Stimulated activated CD8-positive, alpha-beta memory T cell treated with anti-CD3 and anti-CD28 coated beads, Interleukin-15, amount 100 ng/mL, for 48 hours (primary cell): Measurements from ENCODE around the gene ZNF837.

Source experiments
- DNase-seq, 2 donors: peaks; one replicate each; pipeline ENCODE4 v3.0.0-alpha.2; 2020; ENCODE audit warnings: low read depth in 2 of 2

ZNF837 gene

GRCh38 chr19:58372311-58373133 is 8.3 kb downstream of the ZNF837 start:
- no peak for DNase-seq

DNA sequence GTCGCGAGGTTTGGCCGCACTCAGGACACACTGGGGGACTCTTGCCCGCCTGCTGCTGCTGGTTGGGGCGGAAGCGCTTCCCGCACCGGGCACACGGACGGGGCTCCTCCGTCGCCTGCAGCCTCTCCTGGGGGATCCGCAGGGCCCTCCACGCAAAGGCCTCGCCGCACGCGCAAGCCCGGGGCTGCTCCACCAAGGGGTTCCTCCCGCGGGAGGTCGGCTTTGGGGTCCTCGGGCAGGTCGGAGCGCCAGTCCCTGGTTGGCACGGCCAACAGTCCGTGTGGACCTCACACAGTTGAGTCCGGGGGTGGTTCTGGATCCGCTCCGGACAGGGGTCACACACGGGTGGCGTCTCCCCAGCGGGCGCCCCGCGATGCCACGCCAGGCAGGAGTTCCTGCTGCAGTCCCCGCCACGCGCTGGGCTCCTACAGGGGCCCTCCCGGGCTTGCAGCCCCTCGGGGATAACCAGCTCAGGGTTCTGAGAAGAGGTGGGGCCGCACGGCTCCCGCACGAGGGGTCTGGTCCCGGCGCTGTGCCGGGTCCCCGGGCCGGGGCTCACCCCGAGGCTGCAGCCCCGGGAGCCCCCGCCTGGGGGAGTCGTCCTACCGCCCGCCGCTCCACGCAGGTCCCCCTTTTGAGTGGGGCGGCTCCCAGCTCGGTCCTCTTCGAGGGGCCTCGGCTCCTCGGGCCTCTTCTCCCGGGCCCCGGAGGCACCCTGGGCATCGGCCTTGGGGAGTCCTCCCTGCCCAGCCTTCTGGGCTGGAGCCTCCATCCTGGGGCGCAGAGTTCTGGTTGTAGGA is 12.1 kb downstream of the ZNF837 start:
- DNase-seq = no peak

GRCh38 chr19:58367698-58368454 is 13.0 kb downstream of the ZNF837 start:
- DNase-seq = no peak

- DNase-seq = no peak
These were observed 14.0 kb downstream of the ZNF837 start for GRCh38 chr19:58366585-58367430.

GRCh38 chr19:58364146-58364545 is 16.7 kb downstream of the ZNF837 start:
- no peak for DNase-seq

DNA sequence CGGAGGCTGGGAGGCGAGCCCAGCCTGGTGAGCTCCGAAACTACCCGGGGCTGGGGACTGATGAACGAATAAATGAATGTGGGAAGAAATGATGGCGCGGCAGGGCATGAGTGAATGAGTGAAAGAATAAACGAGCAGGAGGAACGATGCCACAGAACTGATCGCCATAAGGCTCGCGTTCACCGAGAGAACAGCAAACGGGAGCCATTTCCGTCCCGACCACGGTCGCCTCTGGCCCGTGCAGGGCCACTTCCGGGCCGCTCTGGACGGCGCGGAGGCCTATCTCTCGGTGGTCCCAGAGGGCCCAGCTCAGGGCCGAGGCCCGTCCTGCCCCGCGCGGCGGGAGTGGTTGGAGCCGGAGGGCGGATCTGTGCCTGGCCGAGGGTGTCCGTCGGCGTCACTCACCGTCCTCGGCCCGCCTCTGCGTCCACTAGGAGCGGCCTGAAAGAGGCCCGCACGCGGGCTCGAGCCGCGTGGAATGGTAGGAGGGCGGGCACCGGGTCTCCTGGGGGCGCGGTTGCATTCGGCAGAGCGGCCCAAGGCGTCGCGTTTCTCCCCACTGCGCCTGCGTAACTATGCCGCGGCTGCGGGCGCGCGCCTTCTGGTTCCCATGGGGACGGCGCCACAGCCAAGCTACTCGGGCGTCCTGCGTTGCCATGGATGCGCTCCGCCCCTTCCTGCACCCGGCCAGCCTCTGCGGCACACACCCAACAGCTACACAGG is 18.4 kb downstream of the ZNF837 start, which contains the start of gene ZNF497:
ZNF497 (minus strand) TSS at position 480 of the 723 bp plus-strand sequence. CDS start 5,116 bp downstream, outside the sequence.
- peak; percentile 97 for DNase-seq

DNA sequence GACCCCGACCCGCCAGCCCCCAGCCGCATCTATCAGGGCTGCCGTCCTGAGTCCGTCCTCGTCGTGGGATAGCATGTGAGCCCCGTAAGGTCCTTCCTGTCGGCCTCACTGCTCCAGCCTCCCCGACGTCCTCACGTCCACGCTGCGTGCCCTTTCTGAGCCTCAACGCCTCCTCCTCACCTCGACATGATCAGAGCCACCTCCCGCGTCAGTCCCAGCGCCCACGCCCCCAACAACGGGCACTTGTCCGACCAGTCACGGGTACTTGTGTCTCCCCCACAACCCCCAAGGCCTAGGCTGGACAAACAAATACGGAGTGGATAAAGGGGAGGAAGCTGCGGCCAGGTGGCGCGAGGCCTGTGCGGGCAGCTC is 18.9 kb downstream of the ZNF837 start:
- peak in 1 of 2 donors; percentile 49 for DNase-seq

- DNase-seq = no peak
These were observed 23.2 kb downstream of the ZNF837 start for GRCh38 chr19:58357481-58358145.

DNA sequence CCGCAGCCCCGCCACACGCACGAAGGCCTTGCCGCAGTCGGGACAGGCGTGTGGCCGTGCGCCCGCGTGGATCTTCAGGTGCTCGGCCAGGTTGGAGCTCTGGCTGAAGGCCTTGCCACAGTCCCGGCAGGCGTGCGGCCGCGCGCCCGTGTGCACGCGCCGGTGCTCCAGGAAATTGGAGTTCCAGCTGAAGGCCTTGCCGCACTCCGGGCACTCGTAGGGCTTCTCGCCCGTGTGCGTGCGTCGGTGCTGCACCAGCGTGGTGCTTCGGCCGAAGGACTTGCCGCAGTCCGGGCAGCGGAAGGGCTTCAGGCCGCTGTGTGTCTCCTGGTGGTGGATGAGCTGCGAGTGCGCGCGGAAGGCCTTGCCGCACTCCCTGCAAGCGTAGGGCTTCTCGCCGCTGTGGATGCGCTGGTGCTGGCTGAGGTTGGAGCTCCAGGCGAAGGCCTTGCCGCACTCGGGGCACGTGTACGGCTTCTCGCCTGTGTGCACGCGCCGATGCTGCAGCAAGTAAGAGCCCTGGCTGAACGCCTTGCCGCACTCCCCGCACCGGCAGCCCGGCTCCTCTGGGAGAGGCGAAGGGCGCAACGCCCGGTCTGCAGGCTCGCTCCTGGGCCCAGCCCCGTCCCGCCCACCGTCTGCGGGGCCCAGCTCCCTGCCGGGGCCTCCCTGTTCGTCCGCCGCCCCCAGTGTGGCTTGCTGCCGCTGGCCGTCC is 23.9 kb downstream of the ZNF837 start:
- DNase-seq = no peak

GRCh38 chr19:58355908-58356765 is 24.7 kb downstream of the ZNF837 start:
- peak; percentile 16 to 17 for DNase-seq

GRCh38 chr19:58355215-58355796 is 25.5 kb downstream of the ZNF837 start:
- DNase-seq = no peak

GRCh38 chr19:58354478-58355030 is 26.3 kb downstream of the ZNF837 start:
- DNase-seq = no peak

GRCh38 chr19:58353717-58354477 is 26.9 kb downstream of the ZNF837 start:
- no peak for DNase-seq

- DNase-seq = no peak
These were observed 27.8 kb downstream of the ZNF837 start, which contains the start of gene A1BG for GRCh38 chr19:58352760-58353671. Gene A1BG (minus strand): TSS chr19:58353492. CDS start chr19:58353437, 55 bp downstream.

DNA sequence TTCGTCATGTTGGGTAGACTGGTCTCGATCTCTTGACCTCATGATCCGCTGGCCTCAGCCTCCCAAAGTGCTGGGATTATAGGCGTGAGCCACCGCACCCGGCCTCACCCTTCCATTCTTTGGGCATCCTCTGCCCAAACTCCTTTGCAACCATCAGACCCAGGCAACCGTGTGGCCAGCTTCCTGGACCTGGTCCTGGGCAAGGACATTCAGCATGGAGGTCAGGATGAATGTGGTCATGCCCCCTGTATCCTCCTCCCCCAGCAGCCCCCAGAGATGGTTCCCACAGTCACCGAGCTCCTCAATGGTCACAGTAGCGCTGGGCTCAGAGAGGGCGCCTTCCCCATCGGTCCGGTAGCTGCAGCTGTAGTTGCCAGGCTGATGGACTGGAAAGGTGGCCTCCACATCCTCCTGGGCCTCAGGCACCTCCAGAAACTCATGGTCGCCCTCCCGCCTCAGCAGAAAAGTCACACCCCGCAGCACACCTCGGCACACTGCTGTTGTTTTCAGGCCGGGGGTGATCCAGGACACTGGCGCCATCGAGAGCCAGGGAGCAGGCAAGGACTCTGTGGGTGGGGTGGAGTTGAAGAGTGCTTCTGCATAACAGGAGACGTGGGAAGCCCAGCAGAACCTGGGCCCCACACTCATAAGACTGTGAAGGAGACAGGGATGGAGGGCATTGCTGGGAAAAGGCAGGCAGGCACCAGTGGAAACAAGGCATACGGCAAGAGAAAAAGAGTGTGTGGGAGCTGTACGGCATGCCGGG is 28.7 kb downstream of the ZNF837 start:
- DNase-seq = no peak
